Endothelial cell of umbilical vein (primary cell): ENCODE data around the gene ZNF609. TPM values are rescaled to one million over a fixed set of nuclear protein-coding genes. Genes with fewer than 3 reads are reported as not detected.

Experiments used
- BruUV-seq: library from RNA; stranded (reverse); fragments of 400-500 nt; replicated peaks from 2 replicates; lab custom pipeline; 2021; lab: Mats Ljungman, UMichigan
- CTCF ChIA-PET: fragments of 300-600, 350-600 bp; sonication (Branson Sonifier 250); formaldehyde crosslinking; loops from one replicate; lab custom pipeline; 2021; ENCODE audit warnings: antibody characterized with exemption, inconsistent platforms; lab: Charles Lee
- POLR2A ChIA-PET: fragments of 300-600, 350-600 bp; sonication (Branson Sonifier 250); formaldehyde crosslinking; loops from one replicate; lab custom pipeline; 2021; ENCODE audit warnings: antibody characterized with exemption, inconsistent platforms; lab: Charles Lee
- DNase-seq: peaks from one replicate; pipeline ENCODE4 v3.0.0-alpha.2; 2011; ENCODE audit warnings: low read depth, low spot score
- FAIRE-seq: peaks from 2 replicates; lab custom pipeline; 2011; peaks lifted over from hg19 to GRCh38; lab: Jason Lieb, UNC
- H2AFZ ChIP-seq: 2 replicates; pipeline ENCODE4 v1.6.0; 2012; ENCODE audit warnings: low read depth, low read length, control low read depth, inconsistent platforms
- H3K27ac ChIP-seq: 2 replicates; pipeline ENCODE4 v1.5.1; 2011; ENCODE audit warnings: low read depth, mild to moderate bottlenecking, control low read depth, low read length, moderate library complexity; ENCODE audit not compliant: insufficient read depth
- H3K27me3 ChIP-seq, 2 experiments: 2 replicates each; pipeline versions ENCODE4 v1.6.0 to v1.6.1; 2011; ENCODE audit warnings: low read length in 2 of 2, mixed read lengths in 1 of 2; ENCODE audit not compliant: control insufficient read depth in 2 of 2, insufficient read depth in 2 of 2
- H3K36me3 ChIP-seq, 2 experiments: 2 replicates in 1 of 2; 3 replicates in 1 of 2; pipeline ENCODE4 v1.5.1; 2011; ENCODE audit warnings: low read length in 2 of 2, mild to moderate bottlenecking in 1 of 2, moderate library complexity in 1 of 2; ENCODE audit not compliant: control insufficient read depth in 2 of 2, insufficient read depth in 2 of 2; ENCODE audit errors: extremely low read depth in 1 of 2
- H3K4me1 ChIP-seq: 3 replicates; pipeline ENCODE4 v1.5.1; 2011; ENCODE audit warnings: mild to moderate bottlenecking, low read length; ENCODE audit not compliant: control insufficient read depth, insufficient read depth; ENCODE audit errors: extremely low read depth
- H3K4me2 ChIP-seq: 2 replicates; pipeline ENCODE4 v1.6.1; 2011; ENCODE audit warnings: low read length, control low read depth, mixed read lengths; ENCODE audit not compliant: insufficient read depth
- H3K4me3 ChIP-seq, 3 experiments: fragments of 200-600 bp in 1 of 3; sonication (generic), shearing (Covaris generic) in 1 of 3; replicated peaks in 1 of 3; 2 replicates each; pipeline ENCODE4 v1.5.1; 2011 to 2016; ENCODE audit warnings: control low read depth in 3 of 3, low read length in 3 of 3, mild to moderate bottlenecking in 2 of 3, inconsistent platforms in 1 of 3, low read depth in 1 of 3, moderate library complexity in 1 of 3; ENCODE audit not compliant: insufficient read depth in 1 of 3
- H3K79me2 ChIP-seq: 2 replicates; pipeline ENCODE4 v1.6.0; 2012; ENCODE audit warnings: low read length, inconsistent platforms; ENCODE audit not compliant: control insufficient read depth, insufficient read depth
- H3K9ac ChIP-seq: replicated peaks from 2 replicates; pipeline ENCODE3; 2011; ENCODE audit warnings: low read length, control low read depth; ENCODE audit not compliant: insufficient read depth; ENCODE audit errors: extremely low read depth
- H3K9me1 ChIP-seq: replicated peaks from 3 replicates; pipeline ENCODE4 v1.6.0; 2011; ENCODE audit warnings: mild to moderate bottlenecking, low read length; ENCODE audit not compliant: control insufficient read depth, insufficient read depth; ENCODE audit errors: extremely low read depth
- H3K9me3 ChIP-seq: replicated peaks from 2 replicates; pipeline ENCODE4 v1.5.1; 2012; ENCODE audit warnings: low read length, inconsistent platforms; ENCODE audit not compliant: control insufficient read depth, insufficient read depth
- H4K20me1 ChIP-seq: replicated peaks from 2 replicates; pipeline ENCODE3; 2011; ENCODE audit warnings: mild to moderate bottlenecking, low read length; ENCODE audit not compliant: control insufficient read depth, insufficient read depth; ENCODE audit errors: extremely low read depth
- CTCF ChIP-seq, 2 donors: IDR thresholded peaks; 1 replicate in 1 of 2; 2 replicates in 1 of 2; pipeline ENCODE4 v1.5.1; 2011; ENCODE audit warnings: low read length in 2 of 2, mild to moderate bottlenecking in 2 of 2, moderate library complexity in 2 of 2, control low read depth in 1 of 2, inconsistent platforms in 1 of 2, low read depth in 1 of 2; ENCODE audit not compliant: insufficient read depth in 1 of 2; ENCODE audit errors: extremely low read depth in 1 of 2
- EZH2 ChIP-seq: IDR thresholded peaks from 2 replicates; pipeline ENCODE4 v1.6.1; 2012; ENCODE audit warnings: borderline replicate concordance, low read depth, mild to moderate bottlenecking, moderate library complexity, low read length, inconsistent platforms; ENCODE audit not compliant: severe bottlenecking
- FOS ChIP-seq: IDR thresholded peaks from 2 replicates; pipeline ENCODE4 v1.6.1; 2011; ENCODE audit warnings: mild to moderate bottlenecking, low read length, moderate library complexity, borderline replicate concordance; ENCODE audit not compliant: insufficient read depth
- GATA2 ChIP-seq: IDR thresholded peaks from 2 replicates; pipeline ENCODE4 v1.7.0; 2011; ENCODE audit warnings: low read depth, mild to moderate bottlenecking, moderate library complexity, mixed read lengths, low read length; ENCODE audit not compliant: insufficient read length, insufficient read depth
- JUN ChIP-seq: IDR thresholded peaks from 2 replicates; pipeline ENCODE4 v1.6.1; 2011; ENCODE audit warnings: borderline replicate concordance, low read depth; ENCODE audit not compliant: insufficient read length, insufficient read depth
- MAX ChIP-seq: IDR thresholded peaks from 2 replicates; pipeline ENCODE4 v1.6.1; 2011; ENCODE audit not compliant: insufficient read depth, insufficient read length
- MYC ChIP-seq: IDR thresholded peaks from one replicate; pipeline ENCODE4 v1.6.1; 2011; ENCODE audit warnings: mild to moderate bottlenecking, low read depth, low read length
- POLR2A ChIP-seq: IDR thresholded peaks from 2 replicates; pipeline ENCODE4 v1.6.1; 2012; ENCODE audit warnings: low read depth, mild to moderate bottlenecking, control low read depth, low read length
- POLR2AphosphoS5 ChIP-seq: IDR thresholded peaks from 2 replicates; pipeline ENCODE4 v1.6.1; 2012; ENCODE audit warnings: low read depth, mild to moderate bottlenecking, control low read depth, low read length, moderate library complexity; ENCODE audit not compliant: insufficient read depth
- dilution Hi-C: fragments of 300-500 bp; cut with MboI; formaldehyde crosslinking; loops from one replicate; pipeline ENCODE4 v1.15.0; 2019; ENCODE audit warnings: low sequenced_read_pairs; ENCODE audit not compliant: extremely low pct_ligation_motif_present
- intact Hi-C: fragments of 100-400 bp; cut with micrococcal nuclease; formaldehyde crosslinking; loops from one replicate; pipeline ENCODE4 v1.10.0; 2022
- polyA plus RNA-seq, 4 experiments: library from polyadenylated mRNA; depleted of rRNA in 3 of 4; stranded (reverse) in 3 of 4; unstranded in 1 of 4; fragments of >200 nt; gene quantifications; 2 replicates each; pipeline versions ENCODE4 v1.2.1 to v1.2.3, GENCODE V29; 2011 to 2012; ENCODE audit warnings: missing spikeins in 1 of 4
- total RNA-seq: library from RNA; stranded (reverse); gene quantifications from 2 replicates; pipeline ENCODE4 v1.2.3, GENCODE V29; 2021

The ZNF609 gene
- total and polyA plus RNA-seq, 2 donors (not counting 3 experiments of a cell fraction or from before 2014, with no cell fraction given): 18.2 to 49.6 TPM

GRCh38 chr15:64523240-64523639 is 62.9 kb downstream of the ZNF609 start:
- Histone ChIP-seq H3K9me1 (no peaks in the 10 kb centered on the region), H2AFZ (no peak overlapping the region), H3K27me3 (no peaks in the 10 kb centered on the region), H4K20me1 (peaks cover 5% of the 10 kb centered on the region), H3K4me3 (no peak overlapping the region), H3K27ac (no peak overlapping the region), H3K9ac (no peak overlapping the region), H3K9me3 (no peaks in the 10 kb centered on the region), H3K4me2 (no peak overlapping the region), H3K4me1 (peaks cover 39% of the 10 kb centered on the region), H3K79me2 (peaks cover 88% of the 10 kb centered on the region), H3K36me3 (no peaks in the 10 kb centered on the region)
- dilution Hi-C loops (no loop called here), intact Hi-C loops (no loop called here)
- DNase-seq (no peak), FAIRE-seq (no peak)
- BruUV-seq: no TSS peak
- TF ChIP-seq FOS (no peak), CTCF (IDR thresholded peaks at IDR 0.05; ENCODE audit: extremely low read depth in 1 of 2, insufficient read depth in 1 of 2, low read depth in 1 of 2, low read length in 2 of 2) (no peak), POLR2AphosphoS5 (no peak), JUN (no peak), POLR2A (no peak), GATA2 (no peak), EZH2 (no peak), MAX (no peak), MYC (no peak)
- ChIA-PET CTCF (no interaction called here), POLR2A (no interaction called here)
